Ovary (tissue), 9 donors: ENCODE measurements around the gene PTCH2. TPM values are rescaled to one million over a fixed set of nuclear protein-coding genes. Genes with fewer than 3 reads are reported as not detected.
"Not testable (repeated sequence)": the region's sequence is repeated elsewhere in the genome, so short reads cannot be mapped to it uniquely, and the experiment has no call there.

ENCODE experiments used
- DNase-seq, 5 donors: peaks; one replicate each; pipeline ENCODE4 v3.0.0-alpha.2; 2019 to 2020
- H3K27ac ChIP-seq, 2 donors: fragments of 200-600 bp; one replicate each; pipeline versions ENCODE4 v1.5.1 to v1.8.0; 2019 to 2022
- H3K27me3 ChIP-seq: fragments of 200-600 bp; one replicate; pipeline ENCODE4 v1.8.0; 2022
- H3K36me3 ChIP-seq: fragments of 200-600 bp; sonication (generic); one replicate; pipeline ENCODE4 v1.5.1; 2019
- H3K4me1 ChIP-seq: one replicate; pipeline ENCODE4 v1.8.1; 2013; ENCODE audit warnings: mild to moderate bottlenecking, moderate library complexity; ENCODE audit not compliant: insufficient read depth
- H3K4me3 ChIP-seq: fragments of 200-600 bp; sonication (generic); one replicate; pipeline ENCODE4 v1.5.1; 2017
- H3K9me3 ChIP-seq, 2 donors: fragments of 200-600 bp in 1 of 2; sonication (generic) in 1 of 2; one replicate each; pipeline versions ENCODE4 v1.5.1 to v1.8.1; 2013 to 2019; ENCODE audit warnings: mild to moderate bottlenecking in 1 of 2, moderate library complexity in 1 of 2
- CTCF ChIP-seq, 3 donors: fragments of 450-650 bp in 2 of 3; fragments of 200-600 bp in 1 of 3; IDR thresholded peaks; one replicate each; pipeline versions ENCODE4 v1.5.1 to v1.8.0; 2016 to 2022; ENCODE audit warnings: antibody characterized with exemption in 3 of 3, mild to moderate bottlenecking in 1 of 3
- EP300 ChIP-seq: sonication (generic); formaldehyde crosslinking; IDR thresholded peaks from one replicate; pipeline ENCODE4 v1.6.1; 2017; ENCODE audit warnings: antibody characterized with exemption
- POLR2A ChIP-seq: fragments of 450-650 bp; IDR thresholded peaks from one replicate; pipeline ENCODE4 v1.6.1; 2017; ENCODE audit warnings: antibody characterized with exemption, mild to moderate bottlenecking, moderate library complexity
- WGBS, 3 donors: extraction: QIAGEN DNeasy Blood & Tissue Kit in 1 of 3; methylation state at CpG; one replicate each; pipeline versions ENCODE4 v1.1.5 to v1.1.7; 2013 to 2017; 5-methylcytosine and 5-hydroxymethylcytosine counted together
- intact Hi-C, 4 donors: fragments of 100-400 bp; cut with DNase I; formaldehyde crosslinking; loops; one replicate each; pipeline versions ENCODE4 v1.11.0 to v1.15.1; 2022 to 2023
- polyA plus RNA-seq, 2 donors: library from polyadenylated mRNA; stranded (reverse); fragments of 200-250 nt in 1 of 2; fragments of 350-450 nt in 1 of 2; fragmentation: Illumina TruSeq in 1 of 2; extraction: RNeasy Lipid Tissue Mini Kit (QIAGEN cat#74804) in 1 of 2; gene quantifications; one replicate each; pipeline ENCODE4 v1.2.3, GENCODE V29; 2013 to 2014
- total RNA-seq, 7 donors: library from RNA; depleted of rRNA in 2 of 7; stranded (reverse); fragments of >200 nt in 2 of 7; fragmentation: NEBNext Ultra II Directional in 3 of 7; extraction: Animal tissue kit (Norgen Biotek cat#: 25700) in 3 of 7; gene quantifications; one replicate each; pipeline versions ENCODE4 v1.1.0 to v1.2.4, GENCODE V29; 2016 to 2023
- donor health status: DM: no; HTN: no; CAD: no; lungs with moderate emphysema.
- donor health status: DM: no; HTN: no; CAD: no.
- donor health status: Bipolar disorder and iron deficiency.
- donor health status: DM: yes; HTN: yes; CAD: no.
- donor health status: DM: no; HTN: no; CAD: no.
- donor health status: DM: yes; HTN: yes; CAD: no.

The PTCH2 gene
- total and polyA plus RNA-seq, 9 donors: 1.8 to 21.2 (median 10.7) TPM

DNA sequence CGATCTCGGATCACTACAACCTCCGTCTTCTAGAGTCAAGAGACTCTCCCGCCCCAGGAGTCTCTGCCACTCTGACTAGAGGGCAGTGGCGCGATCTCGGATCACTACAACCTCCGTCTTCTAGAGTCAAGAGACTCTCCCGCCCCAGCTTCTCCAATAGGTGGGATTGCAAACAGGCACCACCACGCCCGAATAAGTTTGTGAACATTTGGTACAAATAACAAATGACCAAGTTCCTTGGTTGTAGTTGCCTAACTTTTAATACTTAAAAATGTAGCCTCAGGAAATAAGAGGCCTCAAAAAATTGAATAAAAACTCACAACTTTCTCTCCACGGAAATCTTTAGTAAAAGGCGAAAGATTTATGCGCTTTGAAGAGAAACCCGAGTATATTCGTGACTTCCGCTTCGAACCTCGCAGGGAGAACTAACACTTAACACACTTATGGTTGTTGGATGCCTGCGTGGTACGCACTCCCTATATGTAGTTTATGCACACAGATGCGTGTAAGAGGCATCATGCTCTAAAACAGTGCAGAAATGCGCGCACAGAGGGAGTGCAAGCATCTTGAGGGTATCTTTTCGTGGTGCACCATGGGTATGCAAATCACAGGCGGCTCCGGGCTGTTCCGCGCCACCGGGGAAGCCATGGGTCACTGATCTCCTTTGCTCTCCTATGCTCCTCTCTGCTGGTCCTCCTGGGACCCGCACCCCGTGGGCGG is 23.3 kb downstream of the PTCH2 start:
- TF ChIP-seq POLR2A (peak; percentile 83), EP300 (peak; percentile 2), CTCF (IDR thresholded peaks at IDR 0.05) (peak in 1 of 3 donors; percentile 13)
- peak overlapping the region; percentile 51 for H3K4me3 ChIP-seq
- no peaks in the 10 kb centered on the region for H3K9me3 ChIP-seq
- 2 to 10% (median 3%) methylated on average over 32 to 33 of the region's 33 CpGs for WGBS, 3 donors
- peak; percentile 78 to 85 (median 80) for DNase-seq
- intact Hi-C loops: loop anchor here in 1 of 4 donors (5.0 kb wide), 1 partner anchor 32 kb away; the partner anchor contains the start of gene BEST4
- no peaks in the 10 kb centered on the region for H3K27me3 ChIP-seq
- H3K36me3 ChIP-seq: no peaks in the 10 kb centered on the region
- H3K4me1 ChIP-seq: peaks cover 3% of the 10 kb centered on the region
- peak overlapping the region; percentile 62 to 93 for H3K27ac ChIP-seq

DNA sequence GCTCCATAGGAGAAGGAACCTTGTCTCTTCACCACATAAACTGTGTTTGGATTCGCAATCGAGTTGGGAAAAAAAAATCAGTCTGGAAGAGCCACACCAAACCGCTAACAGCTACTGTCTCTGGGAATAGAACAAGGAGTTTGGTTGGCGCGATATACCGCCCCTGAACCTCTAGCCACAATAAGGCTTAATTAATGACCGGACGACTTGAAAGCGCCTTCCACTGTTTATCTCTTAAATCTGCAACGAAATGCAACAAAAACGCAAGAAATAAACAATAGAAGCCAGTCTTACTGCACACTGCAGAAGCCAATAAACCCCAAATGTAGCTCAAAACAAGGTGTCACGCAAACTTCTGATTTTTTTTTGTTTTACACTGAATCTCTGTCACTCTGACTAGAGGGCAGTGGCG is 23.9 kb downstream of the PTCH2 start:
- Histone ChIP-seq H3K27ac (peak overlapping the region; percentile 62 to 93), H3K4me3 (peak overlapping the region; percentile 51), H3K27me3 (no peaks in the 10 kb centered on the region), H3K4me1 (peaks cover 3% of the 10 kb centered on the region), H3K36me3 (no peaks in the 10 kb centered on the region), H3K9me3 (no peaks in the 10 kb centered on the region)
- TF ChIP-seq EP300 (no peak), CTCF (IDR thresholded peaks at IDR 0.05) (no peak), POLR2A (no peak)
- WGBS, 3 donors: 8 to 28% (median 10%) methylated on average over 13 of the region's 13 CpGs
- DNase-seq: peak in 2 of 5 donors; percentile 16 to 30
- intact Hi-C loops: no loop called here

DNA sequence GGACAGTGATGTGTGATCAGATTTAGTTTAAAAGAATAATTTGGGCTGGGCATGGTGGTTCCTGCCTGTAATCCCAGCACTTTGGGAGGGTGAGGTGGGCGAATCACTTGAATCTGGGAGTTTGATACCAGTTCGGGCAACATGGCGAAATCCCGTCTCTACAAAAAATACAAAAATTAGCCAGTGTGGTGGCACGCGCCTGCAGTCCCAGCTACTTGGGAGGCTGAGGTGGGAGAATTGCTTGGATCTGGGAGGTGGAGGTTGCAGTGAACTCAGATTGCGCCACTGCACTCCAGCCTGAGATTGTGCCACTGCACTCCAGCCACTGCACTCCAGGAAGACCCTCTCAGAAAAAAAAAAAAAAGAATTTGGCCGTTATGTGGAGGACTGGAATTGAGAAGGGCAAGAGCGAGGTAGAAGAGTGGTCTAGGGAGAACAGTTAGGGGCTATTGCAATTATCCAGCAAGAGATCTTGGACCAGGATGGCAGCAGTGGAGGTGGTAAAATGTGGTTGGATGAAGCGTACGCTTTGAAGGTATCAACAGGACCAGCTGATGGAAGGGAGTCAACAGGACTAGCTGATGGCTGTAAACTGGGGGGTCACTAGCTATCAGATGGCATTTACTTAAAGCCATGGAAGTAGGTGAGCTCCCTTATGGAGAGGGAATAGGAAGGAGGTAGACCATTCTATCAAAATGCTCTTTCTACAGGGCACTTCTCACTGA is 25.1 kb downstream of the PTCH2 start:
- Histone ChIP-seq H3K9me3 (no peaks in the 10 kb centered on the region), H3K4me3 (no peak overlapping the region), H3K36me3 (no peaks in the 10 kb centered on the region), H3K27ac (no peak overlapping the region), H3K4me1 (peaks cover 5% of the 10 kb centered on the region), H3K27me3 (no peaks in the 10 kb centered on the region)
- TF ChIP-seq CTCF (IDR thresholded peaks at IDR 0.05) (no peak), EP300 (no peak), POLR2A (no peak)
- 91 to 96% (median 94%) methylated on average over 11 of the region's 11 CpGs for WGBS, 3 donors
- peak in 3 of 5 donors; percentile 6 to 29 (median 12) for DNase-seq
- intact Hi-C loops: no loop called here

GRCh38 chr1:44817307-44817706 is 25.7 kb downstream of the PTCH2 start:
- 71 to 85% (median 81%) methylated on average over 2 of the region's 2 CpGs for WGBS, 3 donors
- intact Hi-C loops: no loop called here

GRCh38 chr1:44815926-44816325 is 27.1 kb downstream of the PTCH2 start:
- H3K9me3 ChIP-seq, H3K4me1 ChIP-seq, H3K4me3 ChIP-seq, H3K27ac ChIP-seq, H3K27me3 ChIP-seq, H3K36me3 ChIP-seq, intact Hi-C loops: not testable (repeated sequence)
- peak in 3 of 5 donors; percentile 17 to 28 (median 23) for DNase-seq
- WGBS, 3 donors: 87 to 98% (median 96%) methylated on average over 9 of the region's 9 CpGs

More at GRCh38 chr1:44817307-44817706, 25.7 kb downstream of the PTCH2 start:
- Histone ChIP-seq H3K4me3 (no peak overlapping the region), H3K27ac (no peak overlapping the region), H3K27me3 (no peaks in the 10 kb centered on the region), H3K4me1 (peaks cover 5% of the 10 kb centered on the region), H3K9me3 (no peaks in the 10 kb centered on the region), H3K36me3 (no peaks in the 10 kb centered on the region)
- no peak for TF ChIP-seq CTCF (IDR thresholded peaks at IDR 0.05)
- TF ChIP-seq EP300: no peak
- no peak for TF ChIP-seq POLR2A
- no peak for DNase-seq
